ENCODE measurements around the gene AMBRA1. TPM values are rescaled to one million over a fixed set of nuclear protein-coding genes. Genes with fewer than 3 reads are reported as not detected.

Gene AMBRA1
- total RNA-seq, 2 experiments from 2014 or later: 24.6 to 30.7 TPM

DNA sequence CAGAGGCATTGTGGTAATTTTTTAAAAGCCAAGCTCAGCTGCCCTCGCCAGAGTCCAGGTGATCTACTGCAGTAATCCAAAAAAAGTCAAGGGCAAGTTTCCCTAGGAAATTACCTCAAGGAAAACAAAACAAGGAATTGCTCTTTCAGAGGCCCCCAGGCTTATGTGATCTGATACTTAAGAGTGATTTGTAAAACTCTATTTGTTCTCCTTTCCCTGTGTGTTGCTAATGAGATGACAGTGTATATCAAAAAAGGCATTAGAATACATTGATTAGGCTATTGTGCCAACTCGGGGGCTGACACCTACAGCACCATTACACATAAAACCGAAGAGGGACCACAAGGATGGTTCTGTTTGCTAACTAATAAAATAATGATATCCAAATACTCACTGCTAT lies 157.7 kb downstream of the AMBRA1 start:
- H3K9me2 ChIP-seq (ENCODE audit: insufficient read depth, low read length): no peaks in the 10 kb centered on the region
- CTCF ChIA-PET (ENCODE audit: unreplicated experiment): no interaction called here
- no TSS peak for BruUV-seq (replicated peaks)
- DNase-seq (ENCODE audit: low spot score): no peak
- no peak overlapping the region for H3K4me2 ChIP-seq (ENCODE audit: low read length)
- peaks cover 40% of the 10 kb centered on the region for H3K36me3 ChIP-seq (ENCODE audit: insufficient read depth, low read length)
- no peaks in the 10 kb centered on the region for H3K79me2 ChIP-seq (ENCODE audit: insufficient read depth, low read depth, low read length)
- H3K9me3 ChIP-seq (ENCODE audit: low read length): no peaks in the 10 kb centered on the region
- POLR2A ChIA-PET: interaction anchor here (1.3 kb wide), 1 partner anchor 10 kb away, joined by 3 read pairs; no protein-coding TSS in a partner anchor
- H2AFZ ChIP-seq (ENCODE audit: low read length): no peak overlapping the region
- H3K4me1 ChIP-seq (ENCODE audit: insufficient read depth, low read length, poor library complexity, severe bottlenecking): no peaks in the 10 kb centered on the region
- H4K20me1 ChIP-seq (ENCODE audit: insufficient read depth, low read length): no peaks in the 10 kb centered on the region
- no peak overlapping the region for H3K4me3 ChIP-seq (ENCODE audit: low read depth, low read length, poor library complexity, severe bottlenecking)
- no peak overlapping the region for H3K27ac ChIP-seq (ENCODE audit: low read depth, low read length, poor library complexity, severe bottlenecking)
- intact Hi-C loops (cut with micrococcal nuclease; ENCODE audit: unreplicated experiment): no loop called here
- TF ChIP-seq EZH2phosphoT487 (IDR thresholded peaks at IDR 0.05; ENCODE audit: borderline replicate concordance, low read depth, low read length): no peak
- no peak for TF ChIP-seq CTCF (conservative IDR thresholded peaks at IDR 0.05; ENCODE audit: low read length)

DNA sequence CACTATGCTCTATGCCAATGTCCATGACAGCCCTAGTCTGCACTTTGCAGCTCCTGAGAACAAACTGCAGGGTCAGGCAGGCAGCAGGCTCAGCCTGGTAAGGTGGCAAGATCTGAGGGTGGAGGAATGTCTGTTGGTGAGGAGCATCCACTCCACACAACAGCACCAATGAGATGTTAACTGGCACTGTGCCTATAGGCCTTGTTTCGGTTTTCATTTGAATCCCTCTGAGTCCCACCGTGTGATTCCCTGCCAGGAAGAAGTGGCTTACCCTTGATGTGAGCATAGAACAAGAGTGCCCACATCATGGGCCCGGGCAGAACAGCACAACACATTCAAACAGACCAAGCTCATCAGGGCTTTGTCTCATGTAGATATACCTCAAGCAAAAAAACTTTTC lies 158.1 kb downstream of the AMBRA1 start:
- Histone ChIP-seq H3K79me2 (ENCODE audit: insufficient read depth, low read depth, low read length) (no peaks in the 10 kb centered on the region), H3K4me2 (ENCODE audit: low read length) (no peak overlapping the region), H2AFZ (ENCODE audit: low read length) (no peak overlapping the region), H3K4me1 (ENCODE audit: insufficient read depth, low read length, poor library complexity, severe bottlenecking) (no peaks in the 10 kb centered on the region), H3K9me3 (ENCODE audit: low read length) (no peaks in the 10 kb centered on the region), H3K4me3 (ENCODE audit: low read depth, low read length, poor library complexity, severe bottlenecking) (no peak overlapping the region), H3K9me2 (ENCODE audit: insufficient read depth, low read length) (no peaks in the 10 kb centered on the region), H3K36me3 (ENCODE audit: insufficient read depth, low read length) (peaks cover 36% of the 10 kb centered on the region), H4K20me1 (ENCODE audit: insufficient read depth, low read length) (no peaks in the 10 kb centered on the region), H3K27ac (ENCODE audit: low read depth, low read length, poor library complexity, severe bottlenecking) (no peak overlapping the region)
- no peak for TF ChIP-seq EZH2phosphoT487 (IDR thresholded peaks at IDR 0.05; ENCODE audit: borderline replicate concordance, low read depth, low read length)
- no peak for TF ChIP-seq CTCF (conservative IDR thresholded peaks at IDR 0.05; ENCODE audit: low read length)
- ChIA-PET CTCF (ENCODE audit: unreplicated experiment) (no interaction called here), POLR2A (interaction anchor here (1.3 kb wide), 1 partner anchor 11 kb away, joined by 3 read pairs; no protein-coding TSS in a partner anchor)
- intact Hi-C loops (cut with micrococcal nuclease; ENCODE audit: unreplicated experiment): no loop called here
- DNase-seq (ENCODE audit: low spot score): no peak
- no TSS peak for BruUV-seq (replicated peaks)

DNA sequence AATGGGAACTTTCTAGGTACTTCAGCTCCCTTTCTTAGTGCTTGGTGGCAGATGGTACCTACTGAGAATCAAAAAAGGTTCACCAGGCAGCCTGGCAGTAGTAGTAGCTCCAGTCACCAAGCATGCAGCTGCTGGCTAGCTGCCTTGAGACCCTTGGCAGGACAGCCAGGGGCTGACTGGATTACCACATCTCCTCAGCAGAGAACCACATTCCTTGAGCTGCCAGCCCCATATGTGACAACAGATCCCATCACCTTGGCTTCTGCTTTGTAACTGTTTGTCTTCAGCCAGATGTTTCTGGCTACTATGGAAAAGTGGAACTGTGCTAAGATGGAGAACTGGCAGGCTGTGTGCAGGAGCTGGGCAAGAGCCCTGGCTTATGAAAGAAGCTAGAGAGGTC lies 162.6 kb downstream of the AMBRA1 start:
- Histone ChIP-seq H4K20me1 (ENCODE audit: insufficient read depth, low read length) (no peaks in the 10 kb centered on the region), H3K36me3 (ENCODE audit: insufficient read depth, low read length) (peaks cover 31% of the 10 kb centered on the region)

More for the DNA sequence above, 162.6 kb downstream of the AMBRA1 start:
- ChIA-PET CTCF (ENCODE audit: unreplicated experiment) (no interaction called here), POLR2A (no interaction called here)
- H3K4me3 ChIP-seq (ENCODE audit: low read depth, low read length, poor library complexity, severe bottlenecking): no peak overlapping the region
- H3K9me2 ChIP-seq (ENCODE audit: insufficient read depth, low read length): no peaks in the 10 kb centered on the region
- no peak for TF ChIP-seq EZH2phosphoT487 (IDR thresholded peaks at IDR 0.05; ENCODE audit: borderline replicate concordance, low read depth, low read length)
- no peak for TF ChIP-seq CTCF (conservative IDR thresholded peaks at IDR 0.05; ENCODE audit: low read length)
- BruUV-seq (replicated peaks): no TSS peak
- H3K4me2 ChIP-seq (ENCODE audit: low read length): no peak overlapping the region
- H3K4me1 ChIP-seq (ENCODE audit: insufficient read depth, low read length, poor library complexity, severe bottlenecking): no peaks in the 10 kb centered on the region
- intact Hi-C loops (cut with micrococcal nuclease; ENCODE audit: unreplicated experiment): no loop called here
- H3K9me3 ChIP-seq (ENCODE audit: low read length): no peaks in the 10 kb centered on the region
- no peak overlapping the region for H2AFZ ChIP-seq (ENCODE audit: low read length)
- no peak overlapping the region for H3K27ac ChIP-seq (ENCODE audit: low read depth, low read length, poor library complexity, severe bottlenecking)
- H3K79me2 ChIP-seq (ENCODE audit: insufficient read depth, low read depth, low read length): no peaks in the 10 kb centered on the region
- DNase-seq (ENCODE audit: low spot score): no peak
